IMR-90 (cell line): Measurements from ENCODE around the gene SHC4.

Source experiments
- BHLHE40 ChIP-seq: fragments of 150-350 bp; IDR thresholded peaks from 2 replicates; pipeline ENCODE4 v1.6.1; 2016; ENCODE audit warnings: mild to moderate bottlenecking, low read depth, low read length
- CEBPB ChIP-seq: IDR thresholded peaks from 2 replicates; pipeline ENCODE4 v1.6.1; 2012; ENCODE audit warnings: low read depth, low read length, improper control_type of control experiment
- CTCF ChIP-seq: conservative IDR thresholded peaks from 2 replicates; pipeline ENCODE4 v1.5.1; 2012; ENCODE audit warnings: mild to moderate bottlenecking, low read depth, low read length, improper control_type of control experiment
- FOS ChIP-seq: fragments of 150-350 bp; IDR thresholded peaks from 2 replicates; pipeline ENCODE4 v1.6.1; 2016; ENCODE audit warnings: low read depth, low read length
- MAFK ChIP-seq: IDR thresholded peaks from 2 replicates; pipeline ENCODE4 v1.6.1; 2012; ENCODE audit warnings: low read depth, low read length, improper control_type of control experiment
- NFE2L2 ChIP-seq: fragments of 150-350 bp; IDR thresholded peaks from 2 replicates; pipeline ENCODE4 v1.6.1; 2016; ENCODE audit warnings: low read depth, mild to moderate bottlenecking, low read length
- POLR2A ChIP-seq: IDR thresholded peaks from 2 replicates; pipeline ENCODE4 v1.6.1; 2012; ENCODE audit warnings: mild to moderate bottlenecking, low read depth, low read length
- RAD21 ChIP-seq: IDR thresholded peaks from 2 replicates; pipeline ENCODE4 v1.6.1; 2012; ENCODE audit warnings: low read length, improper control_type of control experiment

GRCh38 chr15:48916721-48917120 is 47.0 kb downstream of the SHC4 start:
- TF ChIP-seq FOS (no peak), POLR2A (no peak), RAD21 (no peak), CTCF (no peak), BHLHE40 (no peak), CEBPB (no peak), MAFK (no peak), NFE2L2 (no peak)
